HL-60/S4 treated with phorbol 12-myristate 13-acetate at 8.2 ng/mL for 4 days and 3 days (cell line): Measurements from ENCODE around the gene ABCC8.

Experiments used
- in situ Hi-C: fragments of 300-500 bp; cut with MboI; formaldehyde crosslinking; loops from 2 replicates; pipeline ENCODE4 v1.15.0; 2022; ENCODE audit warnings: low sequenced_read_pairs

Gene ABCC8

DNA sequence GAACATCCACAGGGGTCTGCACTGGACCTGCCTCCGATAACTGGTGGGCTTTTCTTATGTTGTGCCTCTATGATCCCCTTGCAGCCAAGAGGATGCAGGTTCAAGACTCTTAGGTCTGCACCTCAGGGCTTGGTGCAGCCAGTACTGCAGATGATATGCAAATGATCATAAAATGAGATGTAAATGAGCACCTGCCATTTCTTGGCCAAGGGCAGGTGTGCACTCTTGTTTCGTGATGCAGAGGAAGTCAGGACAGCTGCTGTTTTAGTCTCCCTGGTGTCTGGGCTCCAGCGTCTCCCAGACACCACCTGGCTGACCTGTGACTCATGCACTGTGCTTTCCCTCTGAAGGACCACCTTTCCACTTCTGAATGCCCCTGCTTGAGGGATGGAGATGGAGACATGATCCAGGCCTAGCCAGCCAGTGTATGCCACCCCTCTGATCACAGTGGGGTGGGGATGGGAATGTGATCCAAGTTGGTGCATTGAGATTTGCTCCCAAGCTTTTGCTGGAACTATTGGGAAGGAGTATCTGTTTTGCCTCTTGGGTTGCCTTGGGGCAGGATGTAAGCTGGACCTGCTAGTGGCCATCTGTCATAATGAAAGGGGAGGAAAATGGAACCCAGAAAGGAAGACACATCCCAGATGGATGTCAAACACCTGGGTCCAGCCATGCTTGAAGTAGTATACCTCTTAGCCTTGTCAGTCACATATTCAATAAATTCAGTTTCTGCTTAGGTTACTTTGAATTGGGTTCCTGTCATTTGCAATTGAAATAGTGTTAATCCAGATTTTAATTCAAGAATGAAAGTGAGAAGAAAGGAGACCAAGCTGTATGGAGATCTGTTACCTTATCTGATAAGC is 84.9 kb downstream of the ABCC8 start:
- in situ Hi-C loops: loop anchor here (25.0 kb wide), 1 partner anchor 121 kb away; no protein-coding TSS in a partner anchor

DNA sequence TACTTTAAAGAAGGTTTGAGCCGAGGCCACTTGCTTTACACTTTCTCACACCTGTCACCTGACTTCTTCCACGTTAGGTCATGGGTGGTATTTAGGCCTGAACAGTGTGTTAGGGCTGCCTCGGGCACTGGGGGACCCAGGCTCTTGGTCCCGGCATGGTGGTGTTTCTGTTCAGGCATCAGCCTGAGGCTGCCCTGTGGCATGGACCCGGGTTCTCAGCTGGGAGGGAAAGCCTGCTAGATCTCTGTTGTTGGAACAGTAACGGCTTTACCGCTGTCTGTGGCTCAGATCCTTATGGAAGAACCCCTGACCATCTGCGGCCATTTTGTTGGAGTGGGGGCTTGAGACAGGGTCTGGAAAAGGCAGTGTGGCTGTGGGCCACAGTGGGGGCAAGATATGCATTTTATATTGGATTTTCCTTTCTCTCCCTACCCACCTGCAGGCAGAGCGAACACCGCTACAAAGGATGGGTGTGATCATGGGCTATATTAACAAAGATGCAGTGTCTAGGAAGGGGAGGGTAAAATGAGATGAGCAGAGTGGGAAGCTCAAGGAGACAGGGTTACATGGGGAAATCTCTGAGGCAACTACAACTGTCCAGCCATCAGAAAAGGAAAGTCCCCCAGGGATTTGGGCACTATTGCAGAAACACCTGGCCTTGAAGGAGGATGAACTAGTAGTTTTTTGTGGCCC is 86.5 kb downstream of the ABCC8 start:
- in situ Hi-C loops: loop anchor here (25.0 kb wide), 1 partner anchor 122 kb away; no protein-coding TSS in a partner anchor

DNA sequence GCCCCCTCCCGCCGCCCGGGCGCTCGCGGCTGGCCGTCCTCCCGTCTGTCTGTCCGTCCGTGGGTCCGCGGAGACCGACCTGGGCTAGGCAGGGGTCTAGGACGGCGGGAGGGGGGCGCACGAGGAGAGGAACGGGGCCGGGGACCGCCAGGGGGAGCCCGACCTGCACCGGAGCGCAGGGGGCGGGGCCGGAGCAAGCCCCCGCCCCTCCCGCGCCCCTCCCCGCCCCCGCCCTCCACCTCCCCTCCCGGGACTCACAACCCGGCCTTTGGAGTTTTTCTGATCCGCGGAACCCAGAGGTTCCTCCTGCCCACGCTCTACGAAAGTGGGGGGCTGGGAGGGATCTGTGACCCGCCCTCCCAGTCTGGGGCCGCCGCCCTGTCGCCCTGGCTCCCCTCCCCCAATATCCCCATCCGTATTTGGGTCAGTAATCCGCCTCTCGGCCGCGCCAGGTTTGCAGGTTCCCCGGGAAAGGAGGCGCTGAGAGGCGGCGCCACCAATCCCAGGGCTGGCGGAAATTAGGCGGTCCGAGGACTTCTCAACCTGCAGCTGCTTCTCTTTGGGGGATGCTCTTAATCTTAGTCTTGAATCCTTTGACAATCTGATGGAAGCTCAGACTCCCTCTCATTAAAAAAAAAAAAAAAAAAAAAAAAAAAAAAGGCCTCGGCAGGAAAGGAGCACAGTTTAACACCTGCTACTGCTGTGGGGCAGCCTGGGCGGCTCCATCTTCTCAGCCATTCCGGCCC is 87.3 kb downstream of the ABCC8 start:
- in situ Hi-C loops: loop anchor here (25.0 kb wide), 1 partner anchor 123 kb away; no protein-coding TSS in a partner anchor

DNA sequence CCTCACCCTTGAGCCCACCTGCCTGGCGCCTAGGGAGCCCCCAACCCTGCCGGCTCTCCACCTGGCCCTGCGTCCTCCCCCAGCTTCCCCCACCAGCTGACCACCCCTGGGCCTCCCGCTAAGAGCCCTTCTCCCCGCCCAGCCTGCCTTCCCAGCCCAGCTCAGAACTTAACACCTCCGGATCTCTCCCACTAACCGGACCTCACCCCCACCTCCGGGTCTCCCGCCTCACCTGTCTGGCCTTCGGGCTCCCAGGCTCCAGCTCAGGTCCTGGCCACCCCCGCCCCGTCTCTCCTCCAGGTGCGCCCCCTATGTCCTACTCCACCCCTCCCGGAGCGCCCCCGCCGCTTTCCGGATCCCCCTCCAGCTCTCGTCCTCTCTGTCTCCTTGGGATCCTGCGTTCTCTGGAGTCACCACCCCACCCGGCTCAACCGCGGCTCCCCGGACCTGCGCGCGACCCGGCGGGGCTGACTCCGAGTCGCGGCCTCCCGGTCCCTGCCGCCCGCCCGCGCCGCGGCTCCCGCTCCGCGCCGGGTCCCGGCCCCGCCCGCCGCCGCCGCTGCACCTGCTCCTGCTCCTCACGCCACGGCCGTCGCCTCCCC is 87.9 kb downstream of the ABCC8 start, which contains the start of gene KCNJ11:
Gene KCNJ11, minus strand, starts transcription at position 51 of the 602 bp plus-strand sequence. CDS start 568 bp downstream, outside the sequence.
- in situ Hi-C loops: loop anchor here (25.0 kb wide), 1 partner anchor 124 kb away; no protein-coding TSS in a partner anchor

GRCh38 chr11:17387811-17388210 is 88.8 kb downstream of the ABCC8 start:
- in situ Hi-C loops: loop anchor here (25.0 kb wide), 1 partner anchor 124 kb away; no protein-coding TSS in a partner anchor

DNA sequence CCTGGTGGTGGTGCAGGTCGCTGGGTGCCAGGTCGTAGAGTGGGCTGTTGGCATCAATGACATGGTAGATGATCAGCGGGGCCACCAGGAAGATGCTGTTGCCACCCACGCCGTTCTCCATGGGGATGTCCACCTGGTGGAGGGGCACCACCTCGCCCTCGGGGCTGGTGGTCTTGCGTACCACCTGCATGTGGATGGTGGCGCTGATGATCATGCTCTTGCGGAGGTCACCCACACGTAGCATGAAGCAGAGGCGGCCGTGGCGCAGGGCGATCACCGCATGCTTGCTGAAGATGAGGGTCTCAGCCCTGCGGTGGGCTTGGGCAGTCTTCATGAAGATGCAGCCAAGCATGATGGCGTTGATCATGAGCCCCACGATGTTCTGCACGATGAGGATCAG is 89.4 kb downstream of the ABCC8 start:
- in situ Hi-C loops: loop anchor here (25.0 kb wide), 1 partner anchor 125 kb away; no protein-coding TSS in a partner anchor

DNA sequence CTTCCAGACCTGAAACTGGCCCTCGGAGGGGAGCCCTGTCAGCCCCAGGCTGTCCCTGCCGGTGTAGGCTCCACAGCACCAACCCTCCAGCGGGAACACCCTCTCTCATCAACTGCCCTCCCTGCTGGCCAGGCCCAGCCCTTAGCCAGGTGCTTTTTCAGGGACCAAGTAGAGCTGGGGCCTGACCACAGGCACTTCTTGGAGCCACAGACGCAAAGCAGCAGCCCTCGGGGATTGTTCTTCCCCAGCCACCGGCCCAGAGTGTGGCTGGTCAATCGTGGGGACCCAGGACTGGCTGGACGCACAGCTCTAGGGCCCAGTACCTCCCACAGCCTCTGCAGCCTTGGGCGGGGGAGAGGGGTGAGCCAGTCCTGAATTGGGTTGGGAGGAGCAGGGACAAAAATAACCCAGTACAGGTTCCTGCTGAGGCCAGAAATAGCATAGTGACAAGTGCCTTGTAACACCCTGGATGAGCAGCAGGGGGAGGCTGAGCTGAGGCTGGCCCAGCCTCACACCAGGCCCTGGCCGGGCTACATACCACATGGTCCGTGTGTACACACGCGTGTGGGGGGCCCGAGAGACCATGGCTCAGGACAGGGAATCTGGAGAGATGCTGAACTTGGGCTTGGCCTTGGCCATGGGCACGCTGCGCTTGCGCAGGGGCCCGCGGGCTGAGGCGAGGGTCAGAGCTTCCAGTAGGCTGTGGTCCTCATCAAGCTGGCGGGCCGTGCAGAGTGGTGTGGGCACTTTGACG is 90.1 kb downstream of the ABCC8 start:
- in situ Hi-C loops: loop anchor here (25.0 kb wide), 1 partner anchor 126 kb away; no protein-coding TSS in a partner anchor

DNA sequence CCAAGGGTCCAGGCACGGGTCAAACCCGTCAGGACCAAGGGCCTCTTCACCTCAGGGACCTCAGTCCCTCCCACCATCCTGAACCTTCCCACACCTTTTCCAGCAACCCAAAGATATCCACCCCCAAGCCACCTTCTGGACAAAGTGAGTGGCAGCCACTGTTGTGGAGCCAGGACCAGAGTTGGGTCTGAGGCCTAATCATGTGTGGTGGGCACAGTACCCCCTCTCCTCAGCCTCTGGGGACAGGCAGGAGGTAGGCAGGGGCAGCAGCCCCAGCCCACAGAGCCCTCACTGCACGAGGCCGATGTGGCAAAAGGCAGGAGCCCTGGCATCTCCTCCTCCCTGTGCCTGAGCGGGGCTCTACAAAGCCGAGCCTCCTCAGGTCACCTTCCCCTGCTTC is 90.7 kb downstream of the ABCC8 start:
- in situ Hi-C loops: loop anchor here (25.0 kb wide), 1 partner anchor 126 kb away; no protein-coding TSS in a partner anchor

GRCh38 chr11:17385492-17385891 is 91.2 kb downstream of the ABCC8 start:
- in situ Hi-C loops: loop anchor here (25.0 kb wide), 1 partner anchor 127 kb away; no protein-coding TSS in a partner anchor

- in situ Hi-C loops: loop anchor here (25.0 kb wide), 1 partner anchor 128 kb away; no protein-coding TSS in a partner anchor
Observed at GRCh38 chr11:17384002-17384511, 92.6 kb downstream of the ABCC8 start.

DNA sequence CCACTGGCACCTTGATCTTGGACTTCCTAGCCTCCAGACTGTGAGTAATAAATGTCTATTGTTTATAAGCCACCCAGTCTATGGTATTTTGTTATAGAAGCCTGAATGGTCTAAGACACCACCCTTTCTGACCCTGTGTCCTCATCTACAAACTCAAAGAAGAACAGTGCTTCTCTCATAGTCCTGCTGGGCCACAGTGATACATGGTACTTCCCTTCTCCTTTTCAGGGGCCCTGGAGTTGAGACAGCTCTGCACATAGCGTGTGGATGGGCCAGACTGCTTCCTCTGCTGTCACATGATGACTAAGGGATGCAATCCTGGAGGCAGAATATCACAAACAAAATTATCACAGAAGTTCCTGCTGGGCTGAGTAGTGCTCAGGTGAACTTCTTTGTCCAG is 93.2 kb downstream of the ABCC8 start:
- in situ Hi-C loops: loop anchor here (25.0 kb wide), 1 partner anchor 129 kb away; no protein-coding TSS in a partner anchor

- in situ Hi-C loops: loop anchor here (25.0 kb wide), 1 partner anchor 130 kb away; no protein-coding TSS in a partner anchor
Observed at GRCh38 chr11:17382046-17382728, 94.5 kb downstream of the ABCC8 start.

DNA sequence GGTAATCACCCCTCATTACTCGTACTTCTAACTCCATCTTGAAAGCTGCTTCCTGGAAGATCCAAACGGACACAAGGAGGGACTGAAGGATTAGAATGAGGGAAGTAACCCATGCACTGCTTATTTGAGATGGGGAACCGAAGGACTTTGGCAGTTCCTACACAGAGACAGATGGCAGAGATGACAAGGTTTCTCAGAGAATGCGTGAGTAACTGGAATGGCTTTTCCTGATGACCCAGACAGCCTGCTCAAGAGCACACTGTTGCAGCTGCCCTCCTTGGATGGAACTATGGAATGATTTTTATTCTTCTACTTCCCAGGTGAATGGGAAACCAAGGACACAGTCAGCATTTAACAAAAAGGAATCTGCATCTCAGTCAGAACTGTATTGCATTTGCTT is 95.5 kb downstream of the ABCC8 start:
- in situ Hi-C loops: loop anchor here (25.0 kb wide), 1 partner anchor 131 kb away; no protein-coding TSS in a partner anchor

DNA sequence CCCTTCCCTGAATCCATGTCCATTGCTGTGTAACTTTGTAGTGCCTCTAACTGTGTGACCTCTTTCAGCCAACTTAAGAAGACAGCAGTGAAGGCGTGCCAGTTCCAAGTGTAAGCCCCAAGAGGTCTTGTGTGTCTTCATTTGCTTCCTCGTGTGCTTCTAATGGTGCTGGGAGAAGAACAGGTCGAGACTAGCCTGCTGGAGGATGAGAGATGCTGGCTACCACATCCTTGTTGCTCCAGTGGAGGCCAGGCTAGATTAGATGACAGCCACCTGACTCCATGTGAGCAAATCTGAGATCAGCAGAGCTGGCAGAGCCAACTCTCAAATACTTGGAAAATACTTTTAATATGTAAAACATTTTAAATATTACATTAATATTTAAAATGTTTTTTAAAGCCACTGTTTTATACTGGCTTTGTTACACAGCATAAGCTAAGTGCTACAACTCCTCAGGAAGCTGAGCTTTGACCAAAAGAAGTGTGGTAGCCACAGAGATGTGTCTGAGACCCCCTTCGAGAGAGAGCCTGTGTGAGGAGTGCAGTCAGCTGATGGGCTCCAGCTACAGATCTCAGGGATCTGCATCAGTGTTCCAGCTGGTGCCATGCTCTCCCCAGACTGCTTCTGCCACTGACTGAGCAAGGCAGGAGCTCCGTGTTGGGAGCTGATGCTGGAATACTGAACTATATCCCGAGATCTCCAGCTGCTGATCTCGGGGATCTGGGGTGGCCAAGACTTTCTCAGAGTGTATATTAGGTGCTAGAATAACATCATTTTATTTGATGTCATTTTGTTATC is 97.1 kb downstream of the ABCC8 start:
- in situ Hi-C loops: loop anchor here (25.0 kb wide), 1 partner anchor 133 kb away; no protein-coding TSS in a partner anchor

DNA sequence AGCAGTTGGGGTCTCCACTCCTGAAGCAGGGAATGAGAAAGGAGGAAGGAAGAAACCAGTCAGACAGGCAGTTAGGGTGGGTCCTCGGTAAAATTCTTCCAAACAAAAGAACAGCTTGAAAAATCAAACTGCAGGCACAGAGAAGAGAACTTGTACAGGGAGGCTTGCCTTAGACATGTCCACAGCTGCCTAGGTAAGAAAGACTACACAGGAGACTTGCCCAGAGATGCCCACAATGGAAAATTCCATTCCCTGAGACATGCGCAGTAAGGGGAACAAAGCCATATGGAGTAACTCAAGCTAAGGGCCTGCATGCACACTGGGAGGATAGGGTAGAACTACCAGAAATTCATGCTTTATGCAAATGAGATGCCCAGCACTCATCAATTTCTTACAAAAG is 98.0 kb downstream of the ABCC8 start:
- in situ Hi-C loops: loop anchor here (25.0 kb wide), 1 partner anchor 134 kb away; no protein-coding TSS in a partner anchor

DNA sequence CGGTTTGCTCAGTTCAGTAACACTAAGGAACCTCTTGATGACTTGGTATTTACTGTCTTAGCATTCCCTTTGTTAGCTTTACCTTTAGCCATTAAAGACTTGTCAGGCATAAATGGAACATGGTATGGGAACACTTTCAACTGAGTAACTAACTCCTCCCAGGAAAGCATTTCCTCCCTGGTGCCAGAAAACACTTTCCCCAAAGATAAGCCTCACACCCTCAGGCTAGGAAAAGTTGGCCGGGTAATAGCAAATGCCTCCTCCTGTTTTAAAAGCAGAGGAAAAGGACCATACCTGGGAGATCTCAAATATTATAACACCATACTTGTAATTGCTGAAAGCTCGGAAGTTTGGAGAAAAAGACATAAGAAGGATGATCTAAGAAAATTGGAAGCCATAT is 100.2 kb downstream of the ABCC8 start:
- in situ Hi-C loops: loop anchor here (25.0 kb wide), 1 partner anchor 136 kb away; no protein-coding TSS in a partner anchor

- in situ Hi-C loops: loop anchor here (25.0 kb wide), 1 partner anchor 137 kb away; no protein-coding TSS in a partner anchor
Observed at GRCh38 chr11:17375547-17375946, 101.1 kb downstream of the ABCC8 start.
